ENCODE results near the gene BMAL1.

The BMAL1 gene

DNA sequence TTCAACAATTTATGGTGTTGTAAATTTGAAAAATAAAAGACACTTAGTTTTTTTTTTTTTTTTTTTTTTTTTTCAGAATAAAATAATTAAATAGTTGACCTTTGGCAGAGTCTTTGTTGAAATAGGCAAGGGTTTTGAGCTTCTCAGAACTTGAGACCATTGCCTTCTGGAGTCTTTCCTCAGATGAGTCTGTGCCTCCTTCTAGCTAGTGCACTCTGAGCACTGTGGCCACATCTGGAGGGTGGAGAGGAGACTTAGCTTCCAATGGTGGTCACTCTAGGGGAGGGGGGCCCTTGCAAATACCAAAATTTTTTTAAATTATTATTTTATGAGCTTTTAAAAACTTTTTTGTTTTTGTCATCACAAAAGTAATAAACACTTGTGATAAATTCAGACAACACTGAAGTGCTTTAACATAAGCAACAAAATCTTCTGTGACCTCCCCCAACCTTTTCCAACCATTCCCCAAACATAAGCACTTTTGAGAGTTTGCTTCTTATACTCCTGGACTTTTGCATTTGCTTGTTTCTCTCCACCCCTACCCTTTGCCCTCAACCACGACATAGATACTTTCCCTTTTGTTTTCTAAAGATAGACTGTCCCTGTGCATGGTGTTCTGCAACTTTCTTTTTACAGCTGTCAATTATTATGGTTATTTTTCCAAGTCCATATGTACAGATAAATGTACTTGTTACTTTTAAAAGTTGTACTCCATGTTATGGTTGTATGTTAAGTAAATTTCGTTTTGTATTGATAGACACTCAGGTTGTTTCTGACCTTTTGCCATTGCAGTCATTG is 41.1 kb downstream of the BMAL1 start:
- DNase-seq, result no peak

DNA sequence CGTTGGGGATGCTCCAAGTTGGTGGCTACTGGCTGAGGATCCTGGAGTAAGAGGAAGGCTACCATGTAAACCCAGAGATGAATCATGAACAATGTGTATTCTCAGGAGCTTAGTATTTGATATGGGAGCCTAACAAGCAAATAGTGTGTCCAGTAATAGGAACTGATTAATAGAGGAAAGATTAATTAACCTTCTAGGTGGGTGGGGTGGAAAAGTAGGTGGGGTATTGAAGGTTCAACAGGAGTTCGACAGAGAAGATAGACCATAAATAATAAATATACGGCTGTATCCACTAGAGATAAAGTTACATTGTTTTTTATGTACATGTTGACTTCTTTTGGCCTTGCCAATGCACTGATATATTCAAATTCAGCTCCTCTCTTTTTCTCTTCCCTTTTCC is 43.1 kb downstream of the BMAL1 start:
- no peak for DNase-seq

DNA sequence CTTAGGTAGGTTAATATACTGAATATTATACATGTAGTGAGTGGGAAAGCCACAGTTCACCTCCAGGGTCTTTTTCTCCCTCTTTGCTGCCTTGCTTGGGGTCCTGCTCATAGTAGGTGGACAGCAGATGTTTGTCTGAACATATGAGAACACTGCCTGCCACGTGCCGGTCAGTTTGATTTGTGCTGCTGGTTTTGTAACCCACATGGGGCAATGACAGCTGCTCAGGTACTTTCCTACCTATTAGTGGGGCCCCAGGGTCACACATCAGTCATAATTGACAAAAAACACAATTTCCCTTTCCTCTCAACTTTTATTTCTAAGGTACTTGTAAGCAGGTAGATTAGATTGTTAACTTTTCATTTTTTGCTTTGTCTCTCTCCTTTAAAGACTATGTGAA is 43.8 kb downstream of the BMAL1 start:
- DNase-seq, result no peak

DNA sequence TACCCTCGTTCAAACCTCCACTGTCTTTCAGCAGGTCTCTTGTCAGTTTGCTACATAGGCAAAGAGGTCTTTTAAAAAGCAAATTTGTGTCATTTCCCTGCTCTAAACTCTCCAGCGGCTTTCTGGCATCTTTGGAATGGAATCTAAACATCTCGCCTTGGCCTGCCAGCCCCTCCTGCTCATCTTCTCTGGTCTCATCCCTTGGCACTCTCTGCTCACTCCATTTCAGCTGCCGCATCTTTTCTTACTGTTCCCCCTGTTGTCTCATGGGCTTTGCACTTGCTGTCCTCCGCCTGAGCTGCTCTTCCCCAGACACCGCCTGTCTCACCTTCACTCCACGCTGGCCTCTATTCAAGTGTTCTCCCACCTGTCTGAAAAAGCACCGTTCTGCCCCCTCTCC is 46.6 kb downstream of the BMAL1 start:
- DNase-seq, result no peak

DNA sequence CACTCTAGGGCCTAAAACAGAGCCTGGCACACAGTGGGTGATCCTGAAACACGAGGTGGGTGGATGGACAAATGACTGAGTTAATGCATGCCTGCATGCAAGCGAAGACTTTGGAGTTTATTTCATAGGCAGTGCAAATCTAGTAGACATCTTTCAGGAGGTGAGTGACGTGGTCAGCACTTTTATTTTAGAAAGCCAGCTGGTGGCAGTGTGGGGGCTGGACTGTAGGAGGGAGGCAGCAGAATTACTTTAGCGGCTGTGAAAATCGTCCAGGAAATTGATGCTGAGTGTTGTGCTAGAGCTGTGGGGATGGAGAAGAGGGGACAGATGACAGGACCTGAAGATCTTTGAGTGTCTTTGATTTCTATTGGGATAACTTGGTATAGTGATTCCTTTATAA is 47.1 kb downstream of the BMAL1 start:
- no peak for DNase-seq

DNA sequence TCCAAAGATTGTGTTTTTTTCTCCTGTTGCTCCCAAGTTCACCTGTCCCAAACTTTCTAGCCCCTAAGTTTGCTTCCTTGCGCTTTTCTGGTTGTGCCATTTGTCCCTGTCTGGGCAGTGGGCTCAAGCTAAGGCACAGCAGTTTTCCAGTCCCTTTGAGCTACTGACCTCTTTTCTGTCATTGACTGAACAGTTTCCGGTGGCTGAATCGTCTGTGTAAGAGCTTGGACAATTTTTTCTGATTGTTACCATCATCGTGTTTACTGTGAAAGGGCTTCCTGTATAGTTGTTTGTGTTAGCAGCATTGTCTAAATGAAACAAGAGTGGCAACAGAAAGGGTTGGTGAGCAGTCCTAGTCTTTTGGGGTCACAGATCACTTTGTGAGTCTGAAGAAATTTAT is 49.8 kb downstream of the BMAL1 start:
- DNase-seq, result no peak

DNA sequence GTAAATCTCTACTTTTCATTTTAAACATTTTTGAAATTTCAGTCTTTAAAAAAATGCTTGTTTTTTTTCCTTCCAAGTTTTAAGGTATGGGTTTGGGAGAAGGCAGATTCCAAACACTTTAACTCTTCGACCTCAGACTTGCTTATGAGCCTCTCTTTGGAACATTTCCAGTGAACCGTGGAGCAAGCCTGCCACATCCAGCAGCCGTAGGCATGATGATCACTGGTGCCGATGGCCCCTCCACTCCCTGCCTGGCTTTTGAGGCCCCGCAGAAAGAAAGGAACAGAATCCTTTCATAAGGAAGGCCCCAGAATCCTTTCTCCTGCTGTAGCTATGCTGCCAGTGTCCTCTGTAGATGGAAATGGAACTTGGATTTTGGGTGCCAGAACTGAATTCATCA is 50.7 kb downstream of the BMAL1 start:
- DNase-seq, result no peak

DNA sequence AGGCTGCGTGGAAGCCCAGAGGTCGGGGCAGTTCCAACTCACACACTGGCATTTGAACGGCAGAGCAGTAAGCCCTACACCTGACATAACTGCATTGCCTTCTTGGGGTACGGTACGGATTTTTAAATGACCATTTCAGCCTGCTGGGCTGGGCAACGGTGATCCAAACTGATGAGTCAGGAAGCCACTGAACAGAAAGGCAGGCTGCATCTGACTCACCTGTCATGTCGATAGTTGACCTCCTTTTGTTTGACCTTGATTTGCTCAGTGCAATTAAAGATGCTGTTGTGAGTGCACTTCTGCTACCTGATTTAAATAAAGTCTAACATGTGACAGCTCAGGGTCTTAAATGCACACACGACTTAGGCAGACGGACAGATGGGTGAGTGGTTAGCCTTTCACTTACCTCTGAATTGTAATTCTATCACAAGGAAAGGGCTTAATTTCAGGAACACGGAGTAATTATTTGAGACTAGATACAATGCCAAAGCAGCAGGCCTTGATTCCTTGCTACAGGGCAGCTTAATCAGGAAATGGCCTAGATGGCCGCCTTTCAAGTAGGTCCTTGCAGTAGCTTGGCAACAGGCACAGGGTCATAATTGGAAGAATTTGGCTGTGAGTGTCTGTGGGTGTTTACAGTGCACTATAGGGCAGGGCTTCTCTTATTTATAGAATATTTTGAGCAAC is 52.2 kb downstream of the BMAL1 start:
- no peak for DNase-seq

DNA sequence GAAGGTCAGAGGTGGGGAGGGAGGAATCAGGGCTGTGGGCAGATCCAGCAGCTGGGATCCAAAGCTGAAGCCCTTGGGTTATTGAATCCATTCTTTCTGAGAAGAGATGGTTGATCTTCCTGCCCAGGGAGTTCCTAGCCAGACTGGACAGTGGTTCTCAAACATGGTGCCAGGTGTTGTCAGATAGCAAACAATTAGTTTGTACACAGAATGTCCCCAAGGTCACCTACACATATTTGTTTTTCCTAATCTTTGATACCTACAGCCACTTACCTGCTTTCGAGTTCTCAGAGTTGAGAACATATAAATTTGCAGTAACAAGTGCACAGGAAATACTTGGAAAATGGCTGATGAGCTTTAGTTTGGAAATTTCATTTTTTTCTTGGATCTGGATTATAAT is 54.5 kb downstream of the BMAL1 start:
- no peak for DNase-seq

DNA sequence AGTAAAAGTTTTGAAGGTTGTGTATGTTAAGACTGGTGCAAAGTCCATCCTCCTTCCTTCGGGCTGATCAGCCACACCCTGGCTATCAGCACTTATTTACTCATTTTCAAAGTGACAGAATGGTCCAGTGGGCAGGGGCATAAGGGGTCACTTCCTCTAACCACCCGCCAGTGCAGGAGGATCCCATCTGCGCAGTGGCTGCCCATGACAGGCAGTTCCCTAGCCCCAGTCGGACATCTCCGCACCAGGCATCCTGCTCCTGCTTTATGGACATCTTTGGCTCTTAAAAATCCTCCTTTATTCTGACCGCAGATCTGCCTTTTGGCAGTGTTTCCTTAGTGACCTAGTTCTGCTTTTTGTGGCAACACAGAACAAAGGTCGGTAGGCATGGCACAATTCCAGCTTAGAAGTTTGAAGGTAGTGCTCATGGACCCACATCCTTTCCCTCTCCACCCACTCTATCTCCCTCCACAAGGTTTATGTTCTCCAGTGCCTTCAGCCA is 55.9 kb downstream of the BMAL1 start:
- no peak for DNase-seq

DNA sequence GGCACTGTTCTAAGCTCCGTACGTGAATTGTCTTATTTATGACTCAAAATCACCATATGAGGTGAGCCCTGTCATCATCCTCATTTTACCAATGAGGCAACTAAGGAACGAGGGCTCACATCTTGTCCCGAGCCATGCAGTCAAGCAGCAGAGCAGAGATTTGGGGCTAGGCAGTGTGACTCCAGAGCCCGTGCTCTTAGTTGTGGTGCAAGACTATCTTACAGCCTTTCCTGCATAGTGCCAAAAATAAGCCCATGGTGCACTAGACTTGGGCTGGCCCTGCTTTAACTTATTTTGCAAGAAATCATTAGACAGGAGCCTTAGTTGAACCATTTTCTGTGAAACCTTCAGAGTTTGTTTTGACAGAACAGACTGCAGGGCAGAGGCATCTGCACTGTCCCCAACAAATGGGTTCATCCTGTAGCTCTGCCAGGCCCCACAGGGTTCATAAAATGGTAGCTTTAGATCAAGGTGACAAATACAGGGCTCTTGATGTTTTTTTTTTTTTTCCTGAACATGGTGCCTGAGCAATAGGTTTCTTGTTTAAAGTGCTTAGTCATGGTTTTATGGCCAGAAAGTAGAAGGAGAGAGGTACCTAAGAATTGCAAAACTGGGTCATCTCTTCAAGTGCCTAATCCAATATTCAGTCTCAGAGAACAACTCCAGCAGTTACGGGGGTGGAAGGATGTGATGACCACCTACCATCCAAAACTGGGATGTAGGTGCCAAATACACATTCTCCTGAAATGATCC is 56.6 kb downstream of the BMAL1 start:
- no peak for DNase-seq

DNA sequence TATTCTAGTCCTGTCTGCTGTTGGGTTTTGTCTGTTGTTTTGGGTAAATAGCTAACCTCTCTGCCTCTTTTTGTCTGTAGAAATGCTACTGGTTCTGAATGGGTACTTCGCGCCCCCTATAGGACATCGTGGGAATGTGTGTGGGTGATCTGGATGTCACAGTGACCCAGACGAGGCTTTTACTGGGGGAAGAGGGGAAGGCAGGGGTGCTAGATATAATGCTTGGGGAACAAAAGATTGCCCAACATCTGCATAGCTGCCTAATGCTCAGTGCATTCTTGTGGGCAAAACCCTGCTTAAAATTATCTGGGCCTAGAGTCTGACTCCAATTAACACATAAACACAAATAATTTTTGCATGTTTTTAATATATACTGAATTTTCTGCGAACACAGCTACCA is 57.7 kb downstream of the BMAL1 start:
- peak; percentile 51 for DNase-seq

DNA sequence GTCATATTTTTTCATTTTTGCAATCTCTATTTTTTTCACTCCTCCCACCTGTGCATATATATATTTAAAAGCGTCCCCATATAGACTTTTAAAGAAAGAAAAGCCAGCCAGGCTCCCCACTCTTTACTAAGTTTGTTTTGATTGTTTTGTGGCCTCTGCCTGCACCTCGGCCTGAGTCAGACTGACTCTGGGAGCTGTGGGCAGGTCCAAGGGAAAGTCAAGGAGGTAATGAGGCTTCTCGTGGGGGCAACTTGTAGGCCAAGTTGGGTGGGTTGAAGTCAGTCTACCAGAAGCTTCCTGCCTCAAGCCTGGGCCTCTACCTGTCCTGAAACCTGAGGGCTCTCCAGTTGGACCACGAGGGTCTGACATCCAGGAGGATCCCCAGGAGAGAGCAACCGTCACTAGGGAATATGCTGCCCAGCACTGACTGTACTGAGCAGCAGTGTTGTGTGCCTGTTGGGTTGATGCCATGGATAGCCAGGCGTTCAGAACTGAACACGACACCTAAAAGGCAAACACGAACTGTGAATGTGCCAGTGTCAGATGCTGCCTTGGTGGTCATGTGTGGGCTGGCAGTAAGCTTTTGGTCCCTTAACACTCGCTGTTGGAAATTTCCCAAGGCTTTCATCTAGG is 58.8 kb downstream of the BMAL1 start:
- DNase-seq, result no peak

DNA sequence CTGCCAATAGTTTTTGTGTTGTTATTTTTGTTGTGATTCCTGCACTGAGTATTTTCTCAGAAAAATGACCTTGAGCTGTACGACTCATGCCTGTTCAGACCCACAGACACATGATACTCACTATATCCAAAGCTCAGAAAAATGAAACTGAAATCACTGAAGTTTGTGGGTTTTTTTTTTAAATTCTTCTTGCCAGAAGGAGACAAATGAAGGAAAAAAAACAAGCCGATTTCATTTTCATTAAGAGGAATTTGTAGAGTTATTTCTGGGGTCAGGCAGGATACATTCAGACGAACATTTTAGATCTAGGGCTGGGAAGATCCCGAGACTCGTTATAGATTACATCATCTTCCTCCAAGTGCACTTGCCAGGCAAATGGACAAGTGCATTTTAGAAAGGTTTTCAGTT is 60.4 kb downstream of the BMAL1 start:
- DNase-seq, result no peak

DNA sequence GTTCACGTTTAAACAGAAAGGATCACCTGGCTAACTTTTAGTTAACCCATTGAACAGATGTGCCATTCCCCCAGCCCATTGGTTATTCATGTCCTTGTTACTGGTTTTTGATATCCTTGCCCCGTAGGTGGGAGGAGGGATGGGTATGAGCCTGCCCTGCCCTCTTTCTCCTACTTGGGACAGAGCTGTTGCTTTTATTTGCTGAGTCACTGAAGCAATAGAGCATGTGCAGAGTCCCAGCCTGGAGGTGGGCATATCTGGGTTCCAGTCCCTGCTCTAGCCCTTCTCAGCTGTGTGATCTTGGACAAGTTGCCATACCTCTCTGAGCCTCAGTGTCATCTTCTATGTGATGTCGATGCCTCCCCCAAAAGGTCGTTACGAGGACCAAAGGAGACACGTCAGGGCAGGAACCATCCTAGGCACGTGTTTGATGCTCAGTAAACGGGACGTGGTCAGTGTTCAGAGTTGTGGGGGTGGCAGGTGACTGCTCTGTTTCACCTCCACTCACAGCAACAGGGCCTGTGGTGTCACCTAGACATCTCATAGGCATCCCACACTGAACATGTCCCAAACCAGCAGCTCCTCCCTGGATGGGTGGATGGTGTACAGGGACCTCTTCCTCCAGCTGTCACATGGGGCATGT is 61.0 kb downstream of the BMAL1 start:
- DNase-seq, result no peak

DNA sequence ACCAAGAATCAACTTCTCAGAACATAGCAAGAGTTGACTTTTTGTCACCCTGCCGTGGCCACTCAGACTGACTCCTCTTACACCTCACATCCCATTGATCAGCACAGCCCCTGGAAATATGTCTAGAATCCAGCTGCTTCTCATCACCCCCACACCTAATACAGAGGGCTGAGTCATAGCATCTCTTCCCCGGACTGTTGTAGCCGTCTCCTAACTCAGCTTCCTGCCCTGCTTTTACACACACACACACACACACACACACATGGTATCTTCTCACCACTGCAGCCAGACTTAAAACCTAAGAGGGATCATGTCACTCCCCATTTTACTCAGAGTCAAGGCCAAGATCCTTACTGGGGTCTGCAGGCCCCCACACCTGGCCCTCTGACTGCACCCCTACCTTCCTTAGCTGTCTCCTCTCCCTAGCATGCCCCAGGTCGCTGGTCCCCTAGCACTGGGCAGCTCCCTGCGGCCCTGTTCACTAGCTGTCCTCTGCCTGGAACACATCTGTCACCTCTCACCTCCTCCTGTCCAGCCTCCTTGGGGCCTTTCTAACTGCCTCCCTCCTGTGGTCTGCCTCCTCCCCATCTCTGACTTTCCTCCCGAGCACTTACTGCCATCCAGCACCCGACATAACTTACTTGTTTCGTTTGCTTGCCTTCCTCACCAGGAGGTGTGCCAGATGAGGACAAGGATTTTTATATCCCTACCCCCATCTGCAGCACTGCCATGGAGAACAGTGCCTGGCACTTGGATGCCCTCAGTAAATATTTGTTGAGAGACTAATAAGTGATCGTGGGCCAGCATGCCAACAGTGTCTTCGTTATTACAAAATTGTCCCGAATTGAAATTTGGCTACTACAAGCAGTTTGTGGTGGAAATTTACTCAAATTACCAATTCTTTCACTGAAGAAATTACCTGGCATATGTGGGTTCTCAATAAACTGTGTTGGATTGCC is 61.9 kb downstream of the BMAL1 start:
- no peak for DNase-seq

DNA sequence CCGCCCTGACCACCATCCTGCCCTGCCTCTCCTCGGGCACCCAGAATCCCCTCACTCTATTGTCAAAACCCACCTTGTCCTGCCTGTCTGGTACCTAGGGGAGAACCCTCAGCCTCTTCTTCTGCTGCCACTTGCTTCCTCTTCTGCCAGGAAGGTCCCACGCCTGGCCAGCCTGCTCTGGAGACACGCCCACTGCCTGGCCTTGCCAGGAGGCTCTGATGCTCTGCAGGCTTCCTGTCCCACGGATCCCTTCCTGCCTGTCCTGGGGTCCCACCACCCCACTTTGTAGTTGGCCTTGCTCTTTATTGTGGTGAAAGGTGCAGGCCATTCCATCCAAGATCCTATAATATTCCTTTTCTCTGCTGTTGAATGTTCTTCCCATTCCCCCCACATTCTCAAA is 63.4 kb downstream of the BMAL1 start:
- DNase-seq, result no peak

DNA sequence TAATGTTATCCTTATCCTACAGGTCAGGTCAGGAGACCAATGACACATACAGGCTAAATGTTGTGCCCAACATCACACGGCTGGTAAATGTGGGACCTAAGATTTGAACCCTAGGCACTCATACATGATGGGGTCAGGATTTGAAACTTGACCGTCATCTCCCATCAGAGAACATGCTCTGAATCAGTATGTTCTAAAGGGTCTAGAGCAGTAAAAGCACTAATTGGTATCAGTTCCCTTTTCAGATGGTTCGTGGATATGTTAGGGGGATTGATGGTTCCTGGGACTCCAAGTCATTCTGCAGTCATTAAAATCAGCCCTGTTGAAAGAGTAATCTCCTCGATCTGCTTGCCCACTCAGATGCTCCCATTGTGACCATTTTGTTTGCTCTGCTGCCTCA is 65.5 kb downstream of the BMAL1 start:
- no peak for DNase-seq

DNA sequence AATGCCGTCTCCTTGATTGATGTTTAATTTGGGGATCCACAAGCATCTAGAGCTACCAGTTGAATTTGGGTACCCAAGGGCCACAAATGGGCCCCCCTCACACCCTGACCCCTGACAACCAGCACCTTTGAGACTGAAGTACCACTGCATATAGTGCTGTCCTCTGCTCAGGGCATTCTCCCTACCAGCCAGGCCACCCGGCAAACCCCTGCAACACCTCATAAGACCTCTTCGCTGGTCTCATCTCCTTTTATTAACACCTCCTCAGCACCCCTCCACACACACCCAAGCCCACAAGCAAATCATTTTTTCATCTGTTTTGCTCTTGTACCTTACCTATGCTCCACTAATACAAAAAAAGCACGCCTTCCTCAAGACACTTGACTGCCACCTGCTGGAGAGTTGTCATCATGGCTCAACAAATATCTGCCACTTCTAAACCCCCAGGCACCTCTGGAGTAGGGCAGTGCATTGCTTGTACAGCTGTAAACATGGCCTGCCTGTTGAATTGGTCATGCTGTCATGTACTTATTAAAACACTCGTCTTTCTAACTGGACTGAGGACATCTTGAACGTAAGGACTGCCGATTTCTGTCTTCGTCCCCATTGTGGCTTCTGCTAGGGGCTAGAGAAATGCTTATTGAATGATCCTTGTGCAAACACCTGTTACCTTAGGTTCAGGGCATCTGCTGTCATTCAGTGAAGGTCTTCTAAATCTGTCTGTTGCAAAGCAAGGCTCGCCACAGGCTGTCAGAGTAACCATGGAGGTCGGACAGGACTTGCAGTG is 66.5 kb downstream of the BMAL1 start:
- peak; percentile 64 for DNase-seq

DNA sequence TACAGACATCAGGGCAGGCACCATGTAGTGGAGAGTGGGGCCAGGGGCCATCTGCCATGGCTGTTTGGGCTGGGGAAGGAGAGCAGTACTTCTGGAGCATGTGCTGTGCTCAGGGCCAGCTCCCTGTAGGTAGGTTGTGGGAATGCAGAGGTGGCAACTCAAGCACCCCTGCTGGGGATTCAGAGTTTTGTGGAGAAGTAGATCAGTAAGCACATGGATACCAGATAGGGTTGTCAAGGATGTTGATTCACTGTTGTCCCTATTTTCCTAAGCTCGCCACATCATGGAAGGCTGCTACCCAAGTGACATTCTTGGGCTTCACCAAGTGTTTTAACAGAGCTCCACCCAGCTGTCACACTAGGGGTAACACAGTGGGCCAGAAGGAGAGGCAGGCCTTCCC is 67.2 kb downstream of the BMAL1 start:
- DNase-seq, result no peak

DNA sequence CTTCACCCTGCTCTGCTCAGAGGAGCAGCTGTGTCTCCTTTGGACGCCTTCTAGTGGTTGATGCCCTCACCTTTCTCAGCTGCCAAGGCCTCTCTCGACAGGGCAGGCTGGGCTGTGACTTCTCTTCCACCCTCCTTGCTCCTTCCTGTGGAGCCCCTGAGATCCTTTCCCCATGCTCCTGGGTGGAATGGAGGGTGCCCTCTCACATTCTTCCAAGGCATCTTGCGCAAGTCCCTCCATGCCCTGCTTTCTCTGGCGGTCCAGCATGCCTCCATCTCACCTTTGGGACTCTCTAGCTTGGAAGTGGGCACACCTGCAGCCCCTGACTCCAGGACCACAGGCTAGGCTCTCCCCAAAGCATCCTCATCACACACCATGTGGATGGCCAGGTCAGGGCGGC is 68.9 kb downstream of the BMAL1 start:
- no peak for DNase-seq
